Kidney (tissue), 14 donors: ENCODE results near the gene MAPKBP1. TPM values are rescaled to one million over a fixed set of nuclear protein-coding genes. Genes with fewer than 3 reads are reported as not detected.

Source experiments
- DNase-seq, 5 donors: peaks; one replicate each; pipeline ENCODE4 v3.0.0-alpha.2; 2013 to 2020
- FAIRE-seq: peaks from 2 replicates; lab custom pipeline; 2012; peaks lifted over from hg19 to GRCh38; lab: Jason Lieb, UNC
- H3K27ac ChIP-seq, 2 donors: one replicate each; pipeline ENCODE4 v1.7.0; 2013; ENCODE audit warnings: low read depth in 2 of 2, low read length in 2 of 2, inconsistent platforms in 1 of 2
- H3K27me3 ChIP-seq: one replicate; pipeline ENCODE4 v1.7.1; 2013; ENCODE audit warnings: low read length, inconsistent platforms; ENCODE audit not compliant: control insufficient read depth, insufficient read depth
- H3K36me3 ChIP-seq, 3 donors: one replicate each; pipeline versions ENCODE4 v1.7.0 to v1.7.1; 2013; ENCODE audit warnings: low read length in 3 of 3, control low read depth in 1 of 3, inconsistent platforms in 1 of 3; ENCODE audit not compliant: insufficient read depth in 3 of 3, control insufficient read depth in 2 of 3
- H3K4me1 ChIP-seq, 3 donors: one replicate each; pipeline versions ENCODE4 v1.7.0 to v1.7.1; 2013; ENCODE audit warnings: low read length in 3 of 3, inconsistent platforms in 1 of 3, low read depth in 1 of 3; ENCODE audit not compliant: control insufficient read depth in 2 of 3, insufficient read depth in 2 of 3
- H3K4me3 ChIP-seq, 3 donors: one replicate each; pipeline versions ENCODE4 v1.7.0 to v1.8.1; 2013; ENCODE audit warnings: low read length in 3 of 3, control low read depth in 1 of 3, inconsistent platforms in 1 of 3
- H3K9ac ChIP-seq, 3 donors: one replicate each; pipeline versions ENCODE4 v1.7.0 to v1.7.1; 2013; ENCODE audit warnings: low read length in 3 of 3, control low read depth in 1 of 3, inconsistent platforms in 1 of 3
- H3K9me3 ChIP-seq, 3 donors: one replicate each; pipeline versions ENCODE4 v1.7.0 to v1.7.1; 2013; ENCODE audit warnings: low read length in 3 of 3, control low read depth in 1 of 3, inconsistent platforms in 1 of 3; ENCODE audit not compliant: control insufficient read depth in 2 of 3, insufficient read depth in 1 of 3
- CTCF ChIP-seq: IDR thresholded peaks from 3 replicates; pipeline ENCODE4 v1.5.1; 2012; ENCODE audit warnings: mild to moderate bottlenecking, moderate library complexity, borderline replicate concordance; ENCODE audit not compliant: insufficient read depth; ENCODE audit errors: extremely low read depth
- intact Hi-C: fragments of 100-400 bp; cut with DNase I; formaldehyde crosslinking; loops from one replicate; pipeline ENCODE4 v1.11.1; 2022
- polyA plus RNA-seq: library from polyadenylated mRNA; stranded (reverse); fragments of 350-450 nt; fragmentation: Illumina TruSeq; extraction: RNeasy Lipid Tissue Mini Kit (QIAGEN cat#74804); gene quantifications from one replicate; pipeline ENCODE4 v1.2.3, GENCODE V29; 2014; ENCODE audit warnings: low read depth, low replicate concordance; ENCODE audit not compliant: insufficient read depth
- total RNA-seq: library from RNA; stranded (reverse); fragmentation: NEBNext Ultra II Directional; extraction: Animal tissue kit (Norgen Biotek cat#: 25700); gene quantifications from one replicate; pipeline ENCODE4 v1.2.1, GENCODE V29; 2021
- donor health status: control.
- donor health status: control.
- donor health status: control.
- donor health status: control.
- donor health status: control.
- donor health status: DM: yes; HTN: yes; CAD: no.
- donor health status: Normal renal cell carcinoma (clear cell type).

MAPKBP1 gene
- total and polyA plus RNA-seq, 2 donors from 2014 or later = 3.7 to 28.6 TPM

GRCh38 chr15:41790756-41791546, 16.7 kb downstream of the MAPKBP1 start:
- no peak for TF ChIP-seq CTCF
- H3K27ac ChIP-seq = peak overlapping the region; percentile 40 to 54
- intact Hi-C loops = no loop called here
- DNase-seq (no peak), FAIRE-seq (no peak)
- H3K4me1 ChIP-seq = peaks cover 0 to 21% (median 19%) of the 10 kb centered on the region in 3 donors
- no peaks in the 10 kb centered on the region for H3K27me3 ChIP-seq
- H3K9me3 ChIP-seq = no peaks in the 10 kb centered on the region
- no peaks in the 10 kb centered on the region for H3K36me3 ChIP-seq
- H3K9ac ChIP-seq = no peak overlapping the region
- peak overlapping the region in 1 of 3 donors; percentile 6 for H3K4me3 ChIP-seq

GRCh38 chr15:41791547-41791937, 17.3 kb downstream of the MAPKBP1 start:
- H3K27me3 ChIP-seq = no peaks in the 10 kb centered on the region
- H3K36me3 ChIP-seq = no peaks in the 10 kb centered on the region
- FAIRE-seq (no peak), DNase-seq (no peak)
- H3K4me3 ChIP-seq = no peak overlapping the region
- intact Hi-C loops = no loop called here
- TF ChIP-seq CTCF = no peak
- no peaks in the 10 kb centered on the region for H3K9me3 ChIP-seq
- no peak overlapping the region for H3K9ac ChIP-seq
- peak overlapping the region; percentile 3 to 20 for H3K27ac ChIP-seq
- H3K4me1 ChIP-seq = peaks cover 0 to 26% (median 24%) of the 10 kb centered on the region in 3 donors

GRCh38 chr15:41792000-41792637, 17.8 kb downstream of the MAPKBP1 start:
- H3K27me3 ChIP-seq = no peaks in the 10 kb centered on the region
- H3K27ac ChIP-seq = no peak overlapping the region
- H3K9ac ChIP-seq = no peak overlapping the region
- no peak overlapping the region for H3K4me3 ChIP-seq
- FAIRE-seq (no peak), DNase-seq (no peak)
- no peaks in the 10 kb centered on the region for H3K9me3 ChIP-seq
- TF ChIP-seq CTCF = no peak
- H3K4me1 ChIP-seq = peaks cover 0 to 32% (median 26%) of the 10 kb centered on the region in 3 donors
- intact Hi-C loops = no loop called here
- H3K36me3 ChIP-seq = no peaks in the 10 kb centered on the region
